RWPE2 (cell line): ENCODE results near the gene USP24.

Experiments used
- ATAC-seq: fragments of 200-7000 bp; cut with Tn5 transposase; 3 replicates; pipeline ENCODE4 v1.9.1; 2021; ENCODE audit warnings: low read depth
- DNase-seq: peaks from one replicate; pipeline ENCODE4 v3.0.0-alpha.2; 2020; ENCODE audit warnings: low spot score
- H3K27ac ChIP-seq: fragments of 450-650 bp; 2 replicates; pipeline ENCODE4 v1.5.1; 2017; ENCODE audit warnings: mild to moderate bottlenecking; ENCODE audit not compliant: poor library complexity, severe bottlenecking
- H3K27me3 ChIP-seq: fragments of 250-450 bp; sonication (Bioruptor Pico); 2 replicates; pipeline ENCODE4 v1.5.1; 2021; ENCODE audit warnings: mild to moderate bottlenecking, moderate library complexity; ENCODE audit not compliant: insufficient read depth, poor library complexity, severe bottlenecking
- H3K36me3 ChIP-seq: fragments of 250-450 bp; sonication (Bioruptor Pico); 2 replicates; pipeline ENCODE4 v1.5.1; 2020; ENCODE audit warnings: low read depth, mild to moderate bottlenecking, moderate library complexity
- H3K4me1 ChIP-seq: fragments of 250-450 bp; sonication (Bioruptor Pico); 2 replicates; pipeline ENCODE4 v1.5.1; 2021; ENCODE audit warnings: mild to moderate bottlenecking, moderate library complexity; ENCODE audit not compliant: insufficient read depth, poor library complexity, severe bottlenecking
- H3K4me3 ChIP-seq: fragments of 250-450 bp; sonication (Bioruptor Pico); 2 replicates; pipeline ENCODE4 v1.5.1; 2021; ENCODE audit warnings: mild to moderate bottlenecking, moderate library complexity; ENCODE audit not compliant: severe bottlenecking
- H3K9me3 ChIP-seq: fragments of 250-450 bp; sonication (Bioruptor Pico); 2 replicates; pipeline ENCODE4 v1.5.1; 2021; ENCODE audit warnings: mild to moderate bottlenecking, moderate library complexity; ENCODE audit not compliant: severe bottlenecking
- TF ChIP-seq, protein P1 (sequence below): fragments of 450-650 bp; IDR thresholded peaks from one replicate; pipeline ENCODE4 v1.5.1; 2017; ENCODE audit warnings: mild to moderate bottlenecking, moderate library complexity; ENCODE audit not compliant: poor library complexity, severe bottlenecking

USP24 gene

GRCh38 chr1:55071477-55071876, 143.7 kb downstream of the USP24 start:
- Histone ChIP-seq H3K4me3 (no peak overlapping the region), H3K27me3 (no peaks in the 10 kb centered on the region), H3K9me3 (no peaks in the 10 kb centered on the region), H3K36me3 (peaks cover 86% of the 10 kb centered on the region), H3K4me1 (no peaks in the 10 kb centered on the region), H3K27ac (no peak overlapping the region)
- ATAC-seq (peak; percentile 79), DNase-seq (no peak)
- TF ChIP-seq, protein P1, sequence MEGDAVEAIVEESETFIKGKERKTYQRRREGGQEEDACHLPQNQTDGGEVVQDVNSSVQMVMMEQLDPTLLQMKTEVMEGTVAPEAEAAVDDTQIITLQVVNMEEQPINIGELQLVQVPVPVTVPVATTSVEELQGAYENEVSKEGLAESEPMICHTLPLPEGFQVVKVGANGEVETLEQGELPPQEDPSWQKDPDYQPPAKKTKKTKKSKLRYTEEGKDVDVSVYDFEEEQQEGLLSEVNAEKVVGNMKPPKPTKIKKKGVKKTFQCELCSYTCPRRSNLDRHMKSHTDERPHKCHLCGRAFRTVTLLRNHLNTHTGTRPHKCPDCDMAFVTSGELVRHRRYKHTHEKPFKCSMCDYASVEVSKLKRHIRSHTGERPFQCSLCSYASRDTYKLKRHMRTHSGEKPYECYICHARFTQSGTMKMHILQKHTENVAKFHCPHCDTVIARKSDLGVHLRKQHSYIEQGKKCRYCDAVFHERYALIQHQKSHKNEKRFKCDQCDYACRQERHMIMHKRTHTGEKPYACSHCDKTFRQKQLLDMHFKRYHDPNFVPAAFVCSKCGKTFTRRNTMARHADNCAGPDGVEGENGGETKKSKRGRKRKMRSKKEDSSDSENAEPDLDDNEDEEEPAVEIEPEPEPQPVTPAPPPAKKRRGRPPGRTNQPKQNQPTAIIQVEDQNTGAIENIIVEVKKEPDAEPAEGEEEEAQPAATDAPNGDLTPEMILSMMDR = peak; percentile 75

DNA sequence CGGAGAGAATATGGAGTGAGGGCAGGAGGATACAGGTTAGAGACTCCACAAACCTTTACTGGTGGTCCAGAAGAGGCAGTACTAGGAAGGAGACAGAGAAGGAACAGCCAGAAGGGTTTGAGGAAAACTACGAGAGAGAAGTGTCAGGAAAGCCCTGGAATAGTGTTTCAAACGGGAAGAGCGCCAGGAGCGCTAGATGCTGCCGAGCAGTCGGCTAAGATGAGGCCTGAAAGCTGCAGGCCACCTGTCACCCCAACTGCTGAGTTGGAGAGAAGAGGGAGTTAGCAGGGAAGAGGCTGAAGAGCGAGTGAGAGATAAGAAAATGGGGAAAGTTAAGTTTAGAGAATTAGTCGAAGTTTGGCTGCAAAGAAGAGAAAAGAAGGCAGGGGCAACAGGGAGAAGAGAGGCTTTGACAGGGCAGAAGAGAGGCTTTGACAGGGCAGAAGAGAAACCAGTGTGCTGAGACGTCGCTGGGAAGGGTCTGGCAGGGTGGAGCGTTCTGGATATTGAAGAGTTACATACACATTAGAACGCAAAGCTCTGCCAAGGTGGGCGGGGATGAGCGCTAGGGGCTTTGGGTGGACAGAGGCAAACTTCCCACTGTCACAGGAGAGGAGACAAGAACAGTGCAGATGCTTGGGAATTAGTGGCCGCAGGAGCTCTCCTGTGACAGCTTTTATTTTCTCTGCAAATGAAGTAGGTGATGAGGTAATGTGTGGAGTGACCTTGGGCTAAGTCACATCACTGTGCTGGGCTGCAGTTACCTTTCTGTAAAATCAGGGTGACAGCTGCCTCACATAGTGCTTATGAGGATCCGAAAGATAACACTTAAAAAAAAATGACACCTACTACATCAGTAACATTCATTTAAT, 144.6 kb downstream of the USP24 start:
- no peak overlapping the region for H3K27ac ChIP-seq
- H3K4me3 ChIP-seq = no peak overlapping the region
- H3K27me3 ChIP-seq = no peaks in the 10 kb centered on the region
- no peak for DNase-seq
- no peaks in the 10 kb centered on the region for H3K9me3 ChIP-seq
- TF ChIP-seq, protein P1 = no peak
- H3K4me1 ChIP-seq = no peaks in the 10 kb centered on the region
- peaks cover 81% of the 10 kb centered on the region for H3K36me3 ChIP-seq
- ATAC-seq = no peak; the same call in 2 of the 3 replicates

GRCh38 chr1:55069280-55069679, 145.9 kb downstream of the USP24 start:
- Histone ChIP-seq H3K4me3 (no peak overlapping the region), H3K9me3 (no peaks in the 10 kb centered on the region), H3K27ac (no peak overlapping the region), H3K4me1 (no peaks in the 10 kb centered on the region), H3K27me3 (no peaks in the 10 kb centered on the region), H3K36me3 (peaks cover 79% of the 10 kb centered on the region)
- no peak for DNase-seq
- TF ChIP-seq, protein P1 = no peak
- no peak for ATAC-seq

DNA sequence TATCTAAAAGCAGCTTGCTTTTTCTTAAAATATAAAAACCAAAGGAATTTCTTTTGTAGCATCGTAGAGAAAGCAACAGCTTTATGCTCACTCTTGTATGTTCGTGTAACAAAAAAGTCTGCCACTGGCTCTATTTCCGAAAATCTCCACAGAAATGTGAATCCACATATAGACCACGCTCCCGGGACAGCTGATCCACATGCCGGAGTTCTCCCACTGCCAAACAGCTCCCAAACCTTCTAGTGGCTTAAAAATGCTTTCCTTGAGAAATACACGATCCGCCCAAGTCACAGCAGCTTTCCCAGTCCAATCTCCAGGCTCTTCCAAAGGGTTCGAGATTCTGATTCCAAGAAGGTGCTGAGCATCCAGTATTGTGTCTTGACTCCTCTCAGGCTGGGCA, 146.5 kb downstream of the USP24 start:
- peaks cover 79% of the 10 kb centered on the region for H3K36me3 ChIP-seq
- no peaks in the 10 kb centered on the region for H3K27me3 ChIP-seq
- H3K27ac ChIP-seq = no peak overlapping the region
- TF ChIP-seq, protein P1 = no peak
- ATAC-seq (no peak), DNase-seq (no peak)
- H3K9me3 ChIP-seq = no peaks in the 10 kb centered on the region
- no peak overlapping the region for H3K4me3 ChIP-seq
- no peaks in the 10 kb centered on the region for H3K4me1 ChIP-seq

- Histone ChIP-seq H3K4me1 (no peaks in the 10 kb centered on the region), H3K4me3 (no peak overlapping the region), H3K9me3 (no peaks in the 10 kb centered on the region), H3K36me3 (peaks cover 79% of the 10 kb centered on the region), H3K27me3 (no peaks in the 10 kb centered on the region), H3K27ac (no peak overlapping the region)
- TF ChIP-seq, protein P1 = no peak
- DNase-seq (no peak), ATAC-seq (no peak)
Measured at GRCh38 chr1:55067914-55068313, 147.2 kb downstream of the USP24 start.
